ENCODE results near the gene IL22RA1.
A peak's percentile ranks its signal among the peaks of the same experiment; 100 is the strongest.

The IL22RA1 gene

GRCh38 chr1:24070821-24071393 is 72.0 kb downstream of the IL22RA1 start:
- FAIRE-seq: peak; percentile 23

- no peak for FAIRE-seq
These were observed 73.1 kb downstream of the IL22RA1 start for GRCh38 chr1:24069817-24070216.
